HG02885 (cell line): ENCODE data around the gene RAB6D.
"Not testable (repeated sequence)": the region's sequence is repeated elsewhere in the genome, so short reads cannot be mapped to it uniquely, and the experiment has no call there.

Experiments used
- ATAC-seq: cut with Tn5 transposase; IDR thresholded peaks from one replicate; pipeline ENCODE4 v1.9.1; 2021; ENCODE audit warnings: mild to moderate bottlenecking; ENCODE audit not compliant: unreplicated experiment, poor library complexity

Gene RAB6D

DNA sequence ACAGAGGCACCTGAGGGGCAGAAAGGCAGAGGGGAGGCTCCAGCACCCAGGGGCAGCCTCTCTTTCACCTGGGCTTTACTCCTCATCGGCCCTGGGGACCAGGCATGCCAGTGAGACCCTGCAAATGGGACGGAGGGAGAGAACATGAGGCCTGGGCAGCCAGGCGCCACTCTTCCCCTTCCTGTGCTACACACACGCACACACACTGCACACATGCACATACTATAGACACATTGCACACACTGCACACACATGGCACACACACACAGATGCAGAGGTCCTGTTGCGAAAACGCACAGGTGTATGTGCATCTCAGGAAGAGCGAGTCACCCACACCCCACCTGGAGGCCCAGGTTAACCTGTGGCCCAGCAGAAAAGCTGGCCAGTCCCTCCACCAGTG, 3.4 kb upstream of the RAB6D start:
- no peak for ATAC-seq

- ATAC-seq: no peak
Measured at GRCh38 chr2:131366643-131367042, 2.7 kb upstream of the RAB6D start.

GRCh38 chr2:131365452-131365851, 1.5 kb upstream of the RAB6D start:
- no peak for ATAC-seq

- ATAC-seq: not testable (repeated sequence)
Measured at GRCh38 chr2:131363213-131363612, 755 bp downstream of the RAB6D start.

DNA sequence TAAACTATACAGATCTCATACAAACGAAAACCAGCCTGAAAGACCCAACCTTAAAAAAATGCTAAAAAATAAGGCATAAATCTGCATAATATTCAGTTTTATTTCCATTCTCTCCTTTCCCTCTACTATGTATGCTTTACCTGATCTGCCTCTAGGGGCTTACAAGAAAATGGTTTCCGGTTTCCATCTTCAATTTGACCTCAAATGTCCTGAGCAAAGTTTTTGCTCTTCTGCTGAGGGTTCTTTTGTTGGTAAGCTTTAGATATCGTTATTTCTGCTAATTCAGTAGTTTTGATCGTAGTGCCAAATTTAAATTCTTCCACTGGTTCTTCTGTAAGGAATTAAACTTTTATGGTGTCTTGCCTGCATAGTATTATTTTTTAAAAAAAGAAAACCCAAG, 2.2 kb downstream of the RAB6D start:
- not testable (repeated sequence) for ATAC-seq

DNA sequence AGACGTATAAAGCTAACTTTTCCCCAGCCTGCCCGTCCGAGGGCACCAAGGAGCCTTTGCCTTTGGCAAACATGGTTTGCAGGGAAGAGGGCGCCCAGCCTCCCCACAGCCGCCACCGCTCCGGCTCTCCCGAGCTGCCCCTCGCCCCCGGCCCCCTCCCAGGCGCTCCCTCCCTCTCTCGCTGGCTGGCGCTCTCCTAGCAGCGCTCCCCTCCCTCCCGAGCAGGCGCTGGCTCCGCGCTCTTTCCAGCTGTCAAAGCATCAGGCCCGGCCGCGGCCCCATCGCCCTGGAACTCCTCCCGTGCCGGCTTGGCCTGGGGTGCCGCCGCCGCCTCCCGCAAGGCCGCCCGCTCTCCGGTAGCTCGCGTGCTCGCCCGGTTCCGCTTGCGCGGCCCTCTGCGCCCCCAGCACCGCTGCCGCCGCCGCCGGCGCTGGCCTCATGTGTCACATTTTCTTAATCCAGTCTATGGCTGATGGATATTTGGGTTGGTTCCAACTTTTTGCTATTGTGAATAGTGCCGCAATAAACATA, 10.7 kb downstream of the RAB6D start:
- ATAC-seq: not testable (repeated sequence)

DNA sequence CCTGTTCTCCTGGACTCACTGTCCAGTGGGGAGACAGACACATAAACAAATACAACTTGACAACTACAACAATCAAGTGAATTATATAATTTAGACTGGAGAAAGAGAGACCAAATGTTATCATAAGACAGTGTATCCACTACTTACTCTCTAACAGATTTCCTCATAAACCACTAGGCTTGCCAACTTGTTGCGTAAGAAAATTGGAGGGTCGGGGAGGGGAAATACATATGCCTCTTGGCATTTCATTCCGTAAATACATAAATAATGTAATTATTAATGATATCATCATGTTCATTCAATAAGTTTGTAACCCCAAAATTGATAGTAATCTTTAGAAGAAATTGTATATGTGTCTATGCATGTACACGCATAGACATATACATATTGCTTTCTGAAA, 14.9 kb downstream of the RAB6D start:
- no peak for ATAC-seq

- not testable (repeated sequence) for ATAC-seq
Measured at GRCh38 chr2:131347035-131347434, 16.9 kb downstream of the RAB6D start.

GRCh38 chr2:131339307-131339706, 24.7 kb downstream of the RAB6D start:
- not testable (repeated sequence) for ATAC-seq

DNA sequence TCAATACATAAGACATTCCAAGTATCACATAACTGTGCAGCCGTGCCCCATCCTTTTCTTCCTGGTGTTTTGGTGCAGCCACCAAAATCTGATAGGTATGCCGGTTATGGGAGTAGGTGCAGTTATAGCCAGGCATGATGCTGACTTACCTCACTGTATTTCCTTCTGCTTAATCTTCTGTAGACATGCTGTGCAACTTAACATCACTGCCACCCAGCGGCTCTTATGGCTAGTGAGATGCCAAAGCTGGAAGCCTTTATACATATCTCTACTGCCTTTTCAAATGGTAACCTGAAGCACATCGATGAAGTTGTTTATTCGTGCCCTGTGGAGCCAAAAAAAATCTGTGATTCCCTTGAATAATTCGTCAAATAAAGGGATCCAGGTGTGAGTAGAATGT, 28.6 kb downstream of the RAB6D start:
- ATAC-seq: not testable (repeated sequence)

GRCh38 chr2:131332709-131333108, 31.3 kb downstream of the RAB6D start:
- ATAC-seq: not testable (repeated sequence)

- not testable (repeated sequence) for ATAC-seq
Measured at GRCh38 chr2:131331000-131331399, 33.0 kb downstream of the RAB6D start.

- no peak for ATAC-seq
Measured at GRCh38 chr2:131322209-131322608, 41.8 kb downstream of the RAB6D start.

DNA sequence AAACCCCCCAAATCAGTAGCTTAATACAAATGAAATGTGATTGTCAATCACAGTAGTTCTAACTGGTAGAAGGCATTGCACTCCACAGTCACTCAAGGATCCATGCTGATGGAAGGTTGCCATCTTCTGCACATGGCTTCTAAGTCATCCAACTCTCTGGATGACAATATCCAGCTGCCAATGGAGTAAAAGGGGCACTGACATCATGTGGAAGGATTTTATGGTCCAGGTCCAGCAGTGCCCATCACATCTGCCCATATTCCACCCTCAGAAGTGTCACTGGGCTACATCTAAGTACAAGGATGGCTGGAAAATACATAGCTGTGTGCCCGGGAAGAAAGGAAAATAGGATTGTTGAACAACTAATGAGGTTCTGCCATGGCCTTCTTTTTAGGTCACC, 42.6 kb downstream of the RAB6D start:
- not testable (repeated sequence) for ATAC-seq

DNA sequence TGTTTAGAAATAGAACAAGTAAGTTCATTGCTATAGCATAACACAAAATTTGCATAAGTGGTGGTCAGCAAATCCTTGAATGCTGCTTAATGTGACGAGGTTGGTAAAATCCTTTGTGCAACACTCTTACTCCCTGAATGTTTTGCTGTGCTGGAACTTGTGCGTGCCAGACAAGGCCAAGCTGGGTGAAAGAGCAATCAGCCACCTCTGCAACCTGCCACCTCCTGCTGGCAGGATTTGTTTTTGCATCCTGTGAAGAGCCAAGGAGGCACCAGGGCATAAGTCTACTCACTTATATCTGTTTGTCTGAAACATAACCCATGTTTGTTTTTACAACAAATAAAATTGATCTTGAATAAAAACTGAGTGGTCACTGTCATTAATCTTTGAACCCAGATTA, 53.0 kb downstream of the RAB6D start:
- not testable (repeated sequence) for ATAC-seq
